Stomach (tissue), 4 donors: ENCODE data around the gene EHD2.

Experiments used
- CTCF ChIP-seq, 7 experiments: fragments of 450-650 bp in 4 of 7; fragments of 200-600 bp in 3 of 7; sonication (generic) in 3 of 7; IDR thresholded peaks; one replicate each; pipeline ENCODE4 v1.5.1; 2016 to 2019; ENCODE audit warnings: antibody characterized with exemption in 7 of 7, control low read depth in 2 of 7, mild to moderate bottlenecking in 1 of 7
- POLR2A ChIP-seq, 4 donors: fragments of 450-650 bp; IDR thresholded peaks; one replicate each; pipeline ENCODE4 v1.6.1; 2016; ENCODE audit warnings: antibody characterized with exemption in 4 of 4, control low read depth in 2 of 4, mild to moderate bottlenecking in 1 of 4, moderate library complexity in 1 of 4

GRCh38 chr19:47780215-47780551 is 67.0 kb downstream of the EHD2 start:
- TF ChIP-seq POLR2A (IDR thresholded peaks at IDR 0.05) = no peak
- TF ChIP-seq CTCF (IDR thresholded peaks at IDR 0.05) = no peak
